ENCODE results near the gene NINL.

NINL gene

DNA sequence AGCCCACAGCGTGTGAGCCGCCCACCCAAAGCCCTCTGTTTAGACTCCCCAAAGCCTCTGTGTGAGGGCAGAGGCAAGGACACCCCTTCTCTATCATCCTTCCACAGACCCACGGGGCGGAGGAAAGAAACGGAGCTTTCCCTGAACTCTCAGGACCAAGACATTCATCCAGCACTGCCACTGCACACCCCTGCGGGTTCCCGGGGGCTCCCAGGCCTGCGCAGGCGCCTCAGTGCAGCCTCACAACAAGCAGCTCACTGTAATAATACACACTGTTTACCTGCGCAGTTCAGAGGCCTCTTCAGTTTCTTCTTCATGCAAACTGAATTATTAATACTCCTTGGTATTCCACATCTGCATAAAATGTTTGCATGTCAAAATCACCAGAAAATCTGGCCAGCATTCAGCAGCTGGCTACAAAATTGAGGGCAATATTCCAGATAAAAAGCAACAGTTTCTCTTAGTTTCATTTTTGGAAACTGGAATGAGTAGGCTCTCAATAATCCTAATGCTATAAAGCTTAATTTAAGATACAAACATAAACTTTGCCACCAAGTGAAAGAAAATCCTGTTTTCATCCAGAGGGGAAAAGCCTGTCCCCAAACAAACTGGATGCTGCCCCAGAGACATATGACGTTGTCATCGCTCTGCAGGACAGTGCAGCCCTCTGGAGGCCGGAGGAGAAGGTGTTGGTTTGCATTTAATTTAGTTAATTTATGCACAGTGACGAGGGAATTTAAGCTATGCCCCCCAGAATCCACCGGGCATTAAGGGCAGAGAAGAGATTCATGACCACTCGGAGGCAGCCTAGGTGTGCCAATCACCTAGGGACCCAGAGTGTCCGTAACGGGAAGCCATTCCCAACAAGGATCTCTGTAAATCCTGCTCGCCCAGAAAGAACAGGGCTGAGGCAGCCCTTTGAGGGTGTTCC lies 45.3 kb downstream of the NINL start:
- DNase-seq (ENCODE audit: extremely low read depth, low read depth), result no peak
- no peak overlapping the region for H3K4me3 ChIP-seq (replicated peaks; ENCODE audit: low read depth, low read length)
- TF ChIP-seq CTCF (IDR thresholded peaks at IDR 0.05; ENCODE audit: low read depth, low read length, missing control alignments), result peak; percentile 37

- no peak overlapping the region for H3K4me3 ChIP-seq (replicated peaks; ENCODE audit: low read depth, low read length)
- no peak for TF ChIP-seq CTCF (IDR thresholded peaks at IDR 0.05; ENCODE audit: low read depth, low read length, missing control alignments)
- DNase-seq (ENCODE audit: extremely low read depth, low read depth), result no peak
These were observed 46.3 kb downstream of the NINL start for GRCh38 chr20:25538838-25539665.

DNA sequence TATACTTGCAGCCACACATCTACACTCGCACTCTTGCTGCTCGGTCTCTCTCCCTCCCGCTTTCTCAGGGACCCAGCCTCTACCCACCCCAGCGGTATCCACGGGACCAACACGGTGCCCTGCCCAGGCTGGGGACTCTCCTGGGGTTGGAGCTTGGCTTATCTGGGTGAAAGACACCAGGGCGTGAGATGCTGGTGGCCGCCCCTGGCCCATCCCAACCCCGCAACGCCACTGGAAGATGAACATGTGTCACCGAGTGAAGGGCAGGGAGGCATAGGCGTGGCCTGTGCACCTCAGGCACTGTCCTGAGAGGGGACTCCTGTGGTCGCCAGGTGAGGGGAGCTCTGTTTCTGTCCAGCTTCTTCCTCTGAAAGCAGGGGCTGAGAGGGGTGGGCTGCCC lies 47.4 kb downstream of the NINL start:
- TF ChIP-seq CTCF (IDR thresholded peaks at IDR 0.05; ENCODE audit: low read depth, low read length, missing control alignments), result no peak
- no peak overlapping the region for H3K4me3 ChIP-seq (replicated peaks; ENCODE audit: low read depth, low read length)
- no peak for DNase-seq (ENCODE audit: extremely low read depth, low read depth)

DNA sequence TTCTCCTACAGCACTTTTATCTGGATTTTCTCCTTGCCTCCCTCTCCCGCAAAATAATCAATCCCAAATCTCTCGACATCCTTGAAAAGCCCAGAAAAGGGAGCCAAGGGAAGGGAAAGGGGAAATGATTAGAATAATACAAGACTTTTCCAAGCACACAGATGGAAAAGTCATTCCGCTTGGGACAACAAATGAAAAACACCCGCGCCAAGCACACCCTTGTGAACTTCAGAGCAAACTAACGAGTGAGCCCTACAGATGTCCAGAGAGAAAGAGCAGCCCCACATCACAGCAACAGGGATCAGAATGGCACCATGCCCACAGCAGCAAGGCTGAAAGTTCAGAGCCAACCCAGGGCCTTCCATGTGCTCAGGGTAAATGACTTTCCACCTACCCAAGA lies 49.6 kb downstream of the NINL start:
- no peak for DNase-seq (ENCODE audit: extremely low read depth, low read depth)
- no peak for TF ChIP-seq CTCF (IDR thresholded peaks at IDR 0.05; ENCODE audit: low read depth, low read length, missing control alignments)
- H3K4me3 ChIP-seq (replicated peaks; ENCODE audit: low read depth, low read length), result no peak overlapping the region

GRCh38 chr20:25534845-25535244 lies 50.5 kb downstream of the NINL start:
- DNase-seq (ENCODE audit: extremely low read depth, low read depth), result no peak

More at GRCh38 chr20:25534845-25535244, 50.5 kb downstream of the NINL start:
- no peak for TF ChIP-seq CTCF (IDR thresholded peaks at IDR 0.05; ENCODE audit: low read depth, low read length, missing control alignments)
- no peak overlapping the region for H3K4me3 ChIP-seq (replicated peaks; ENCODE audit: low read depth, low read length)
